Neural cell (in vitro differentiated cells): Measurements from ENCODE around the gene RAC2. TPM values are rescaled to one million over a fixed set of nuclear protein-coding genes. Genes with fewer than 3 reads are reported as not detected.

Experiments
- H2AFZ ChIP-seq: fragments of 200-600, 300-800 bp; sonication (generic), shearing (Covaris generic); 2 replicates; pipeline ENCODE4 v1.6.0; 2014; ENCODE audit warnings: low read depth, mild to moderate bottlenecking, antibody characterized with exemption, low read length, moderate library complexity
- H3F3A ChIP-seq: fragments of 200-600 bp; shearing (Covaris generic); 2 replicates; pipeline ENCODE4 v1.6.1; 2016; ENCODE audit warnings: mild to moderate bottlenecking, moderate library complexity, mixed read lengths, antibody characterized with exemption, low read length; ENCODE audit not compliant: insufficient read depth, poor library complexity, severe bottlenecking
- H3K27ac ChIP-seq: fragments of 200-600, 300-800 bp; sonication (generic), shearing (Covaris generic); 2 replicates; pipeline ENCODE4 v1.5.1; 2014; ENCODE audit warnings: mild to moderate bottlenecking, low read length, moderate library complexity
- H3K27me3 ChIP-seq: fragments of 300-800, 200-600 bp; sonication (generic), shearing (Covaris generic); 2 replicates; pipeline ENCODE4 v1.6.0; 2014; ENCODE audit warnings: mild to moderate bottlenecking, low read depth, low read length, moderate library complexity; ENCODE audit not compliant: insufficient read depth
- H3K36me3 ChIP-seq: fragments of 300-800, 200-600 bp; sonication (generic), shearing (Covaris generic); 2 replicates; pipeline ENCODE4 v1.5.1; 2014; ENCODE audit warnings: mild to moderate bottlenecking, antibody characterized with exemption, low read length, moderate library complexity; ENCODE audit not compliant: insufficient read depth
- H3K4me2 ChIP-seq: fragments of 300-800, 200-600 bp; sonication (generic), shearing (Covaris generic); 2 replicates; pipeline ENCODE4 v1.6.0; 2014; ENCODE audit warnings: mild to moderate bottlenecking, low read length
- H3K4me3 ChIP-seq: fragments of 300-800, 200-600 bp; sonication (generic), shearing (Covaris generic); 2 replicates; pipeline ENCODE4 v1.5.1; 2014; ENCODE audit warnings: mild to moderate bottlenecking, low read length, moderate library complexity
- H3K79me2 ChIP-seq: fragments of 200-600 bp; shearing (Covaris generic); replicated peaks from 2 replicates; pipeline ENCODE4 v1.6.0; 2014; ENCODE audit warnings: mild to moderate bottlenecking, low read length, moderate library complexity; ENCODE audit not compliant: insufficient read depth
- H3K9ac ChIP-seq: fragments of 300-800, 200-600 bp; sonication (generic), shearing (Covaris generic); 2 replicates; pipeline ENCODE4 v1.6.1; 2016; ENCODE audit warnings: mild to moderate bottlenecking, low read length, mixed read lengths
- H3K9me2 ChIP-seq: fragments of 200-600 bp; shearing (Covaris generic); 2 replicates; pipeline ENCODE4 v1.6.1; 2016; ENCODE audit warnings: mild to moderate bottlenecking, low read length, mixed read lengths; ENCODE audit not compliant: insufficient read depth
- H3K9me3 ChIP-seq: fragments of 200-600, 300-800 bp; sonication (generic), shearing (Covaris generic); 2 replicates; pipeline ENCODE4 v1.6.1; 2016; ENCODE audit warnings: mild to moderate bottlenecking, mixed run types, low read length, moderate library complexity, mixed read lengths
- H4K20me1 ChIP-seq: fragments of 200-600 bp; shearing (Covaris generic); 2 replicates; pipeline ENCODE4 v1.6.1; 2016; ENCODE audit warnings: mild to moderate bottlenecking, mixed run types; ENCODE audit not compliant: insufficient read depth
- EP300 ChIP-seq: fragments of 450-650 bp; conservative IDR thresholded peaks from 2 replicates; pipeline ENCODE4 v1.6.1; 2014; ENCODE audit warnings: antibody characterized with exemption, mild to moderate bottlenecking, moderate library complexity; ENCODE audit not compliant: poor library complexity, severe bottlenecking
- EZH2 ChIP-seq: fragments of 200-600, 300-800 bp; shearing (Covaris generic), sonication (generic); IDR thresholded peaks from 2 replicates; pipeline ENCODE4 v1.6.1; 2014; ENCODE audit warnings: antibody characterized with exemption, low read length, borderline replicate concordance, mild to moderate bottlenecking; ENCODE audit not compliant: insufficient read depth, poor library complexity, severe bottlenecking
- MXI1 ChIP-seq: fragments of 450-650 bp; conservative IDR thresholded peaks from 2 replicates; pipeline ENCODE4 v1.6.1; 2014; ENCODE audit warnings: antibody characterized with exemption, mild to moderate bottlenecking; ENCODE audit not compliant: poor library complexity, severe bottlenecking
- POLR2AphosphoS5 ChIP-seq: IDR thresholded peaks from 2 replicates; pipeline ENCODE4 v1.6.1; 2012
- RAD21 ChIP-seq: fragments of 450-650 bp; conservative IDR thresholded peaks from 2 replicates; pipeline ENCODE4 v1.6.1; 2014; ENCODE audit warnings: antibody characterized with exemption, mild to moderate bottlenecking, moderate library complexity
- SMC3 ChIP-seq: fragments of 450-650 bp; conservative IDR thresholded peaks from 2 replicates; pipeline ENCODE4 v1.6.1; 2014; ENCODE audit warnings: antibody characterized with exemption, mild to moderate bottlenecking, moderate library complexity; ENCODE audit not compliant: poor library complexity
- TAF1 ChIP-seq: IDR thresholded peaks from 2 replicates; pipeline ENCODE4 v1.6.1; 2012; ENCODE audit warnings: low read depth
- polyA plus RNA-seq: library from polyadenylated mRNA; depleted of rRNA; stranded (reverse); fragments of >200 nt; gene quantifications from 2 replicates; pipeline ENCODE4 v1.2.3, GENCODE V29; 2014
- TF ChIP-seq, protein P1 (sequence below): fragments of 450-650 bp; IDR thresholded peaks from 2 replicates; pipeline ENCODE4 v1.5.1; 2014; ENCODE audit warnings: antibody characterized with exemption, mild to moderate bottlenecking, moderate library complexity; ENCODE audit not compliant: poor library complexity, severe bottlenecking
- TF ChIP-seq, protein P2 (sequence below): IDR thresholded peaks from 2 replicates; pipeline ENCODE4 v1.6.1; 2012; ENCODE audit warnings: borderline replicate concordance

RAC2 gene
- polyA plus RNA-seq, 1 donor from 2014 or later: not detected

DNA sequence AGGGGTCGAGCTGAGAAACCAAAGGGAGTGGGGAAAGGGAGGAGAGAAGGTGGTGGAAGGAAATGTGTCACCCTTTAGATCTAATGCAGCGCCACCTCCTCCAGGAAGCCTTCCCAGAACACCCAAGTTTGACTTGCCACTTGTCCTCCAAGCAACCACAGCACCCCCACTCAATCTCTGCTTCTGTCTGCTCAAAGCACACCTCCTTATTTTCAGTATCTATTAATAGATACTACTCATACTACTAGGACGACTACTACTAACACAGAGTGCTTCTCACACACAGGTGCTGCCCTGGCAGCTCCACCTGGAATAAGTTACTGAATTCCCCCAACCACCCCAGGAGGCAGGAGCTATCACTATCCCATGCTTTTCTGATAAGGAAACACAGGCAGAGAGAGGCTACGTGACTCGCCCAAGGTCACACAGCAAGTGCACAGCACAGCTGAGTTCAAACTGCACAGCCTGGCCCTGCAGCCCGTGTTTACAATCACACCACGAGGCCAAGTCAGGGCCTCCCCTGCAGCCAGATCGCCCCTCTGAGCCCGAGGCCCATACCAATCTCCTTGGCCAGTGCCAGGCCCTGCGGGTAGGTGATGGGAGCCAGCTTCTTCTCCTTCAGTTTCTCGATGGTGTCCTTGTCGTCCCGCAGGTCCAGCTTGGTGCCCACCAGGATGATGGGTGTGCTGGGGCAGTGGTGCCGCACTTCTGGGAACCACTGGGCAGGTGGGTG, 13.2 kb downstream of the RAC2 start:
- H3K27me3 ChIP-seq: no peaks in the 10 kb centered on the region
- H3K9me2 ChIP-seq: no peaks in the 10 kb centered on the region
- H2AFZ ChIP-seq: no peak overlapping the region
- H3K4me3 ChIP-seq: no peak overlapping the region
- no peaks in the 10 kb centered on the region for H3K9me3 ChIP-seq
- no peak overlapping the region for H3K27ac ChIP-seq
- TF ChIP-seq MXI1 (no peak), SMC3 (no peak), RAD21 (no peak), EZH2 (no peak), TAF1 (no peak), EP300 (no peak), POLR2AphosphoS5 (no peak)
- TF ChIP-seq, protein P1, sequence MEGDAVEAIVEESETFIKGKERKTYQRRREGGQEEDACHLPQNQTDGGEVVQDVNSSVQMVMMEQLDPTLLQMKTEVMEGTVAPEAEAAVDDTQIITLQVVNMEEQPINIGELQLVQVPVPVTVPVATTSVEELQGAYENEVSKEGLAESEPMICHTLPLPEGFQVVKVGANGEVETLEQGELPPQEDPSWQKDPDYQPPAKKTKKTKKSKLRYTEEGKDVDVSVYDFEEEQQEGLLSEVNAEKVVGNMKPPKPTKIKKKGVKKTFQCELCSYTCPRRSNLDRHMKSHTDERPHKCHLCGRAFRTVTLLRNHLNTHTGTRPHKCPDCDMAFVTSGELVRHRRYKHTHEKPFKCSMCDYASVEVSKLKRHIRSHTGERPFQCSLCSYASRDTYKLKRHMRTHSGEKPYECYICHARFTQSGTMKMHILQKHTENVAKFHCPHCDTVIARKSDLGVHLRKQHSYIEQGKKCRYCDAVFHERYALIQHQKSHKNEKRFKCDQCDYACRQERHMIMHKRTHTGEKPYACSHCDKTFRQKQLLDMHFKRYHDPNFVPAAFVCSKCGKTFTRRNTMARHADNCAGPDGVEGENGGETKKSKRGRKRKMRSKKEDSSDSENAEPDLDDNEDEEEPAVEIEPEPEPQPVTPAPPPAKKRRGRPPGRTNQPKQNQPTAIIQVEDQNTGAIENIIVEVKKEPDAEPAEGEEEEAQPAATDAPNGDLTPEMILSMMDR: no peak
- TF ChIP-seq, protein P2, sequence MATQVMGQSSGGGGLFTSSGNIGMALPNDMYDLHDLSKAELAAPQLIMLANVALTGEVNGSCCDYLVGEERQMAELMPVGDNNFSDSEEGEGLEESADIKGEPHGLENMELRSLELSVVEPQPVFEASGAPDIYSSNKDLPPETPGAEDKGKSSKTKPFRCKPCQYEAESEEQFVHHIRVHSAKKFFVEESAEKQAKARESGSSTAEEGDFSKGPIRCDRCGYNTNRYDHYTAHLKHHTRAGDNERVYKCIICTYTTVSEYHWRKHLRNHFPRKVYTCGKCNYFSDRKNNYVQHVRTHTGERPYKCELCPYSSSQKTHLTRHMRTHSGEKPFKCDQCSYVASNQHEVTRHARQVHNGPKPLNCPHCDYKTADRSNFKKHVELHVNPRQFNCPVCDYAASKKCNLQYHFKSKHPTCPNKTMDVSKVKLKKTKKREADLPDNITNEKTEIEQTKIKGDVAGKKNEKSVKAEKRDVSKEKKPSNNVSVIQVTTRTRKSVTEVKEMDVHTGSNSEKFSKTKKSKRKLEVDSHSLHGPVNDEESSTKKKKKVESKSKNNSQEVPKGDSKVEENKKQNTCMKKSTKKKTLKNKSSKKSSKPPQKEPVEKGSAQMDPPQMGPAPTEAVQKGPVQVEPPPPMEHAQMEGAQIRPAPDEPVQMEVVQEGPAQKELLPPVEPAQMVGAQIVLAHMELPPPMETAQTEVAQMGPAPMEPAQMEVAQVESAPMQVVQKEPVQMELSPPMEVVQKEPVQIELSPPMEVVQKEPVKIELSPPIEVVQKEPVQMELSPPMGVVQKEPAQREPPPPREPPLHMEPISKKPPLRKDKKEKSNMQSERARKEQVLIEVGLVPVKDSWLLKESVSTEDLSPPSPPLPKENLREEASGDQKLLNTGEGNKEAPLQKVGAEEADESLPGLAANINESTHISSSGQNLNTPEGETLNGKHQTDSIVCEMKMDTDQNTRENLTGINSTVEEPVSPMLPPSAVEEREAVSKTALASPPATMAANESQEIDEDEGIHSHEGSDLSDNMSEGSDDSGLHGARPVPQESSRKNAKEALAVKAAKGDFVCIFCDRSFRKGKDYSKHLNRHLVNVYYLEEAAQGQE: no peak
- no peak overlapping the region for H3K9ac ChIP-seq
- H3K79me2 ChIP-seq: no peaks in the 10 kb centered on the region
- H3F3A ChIP-seq: no peaks in the 10 kb centered on the region
- no peak overlapping the region for H3K4me2 ChIP-seq
- H4K20me1 ChIP-seq: no peaks in the 10 kb centered on the region
- no peaks in the 10 kb centered on the region for H3K36me3 ChIP-seq

DNA sequence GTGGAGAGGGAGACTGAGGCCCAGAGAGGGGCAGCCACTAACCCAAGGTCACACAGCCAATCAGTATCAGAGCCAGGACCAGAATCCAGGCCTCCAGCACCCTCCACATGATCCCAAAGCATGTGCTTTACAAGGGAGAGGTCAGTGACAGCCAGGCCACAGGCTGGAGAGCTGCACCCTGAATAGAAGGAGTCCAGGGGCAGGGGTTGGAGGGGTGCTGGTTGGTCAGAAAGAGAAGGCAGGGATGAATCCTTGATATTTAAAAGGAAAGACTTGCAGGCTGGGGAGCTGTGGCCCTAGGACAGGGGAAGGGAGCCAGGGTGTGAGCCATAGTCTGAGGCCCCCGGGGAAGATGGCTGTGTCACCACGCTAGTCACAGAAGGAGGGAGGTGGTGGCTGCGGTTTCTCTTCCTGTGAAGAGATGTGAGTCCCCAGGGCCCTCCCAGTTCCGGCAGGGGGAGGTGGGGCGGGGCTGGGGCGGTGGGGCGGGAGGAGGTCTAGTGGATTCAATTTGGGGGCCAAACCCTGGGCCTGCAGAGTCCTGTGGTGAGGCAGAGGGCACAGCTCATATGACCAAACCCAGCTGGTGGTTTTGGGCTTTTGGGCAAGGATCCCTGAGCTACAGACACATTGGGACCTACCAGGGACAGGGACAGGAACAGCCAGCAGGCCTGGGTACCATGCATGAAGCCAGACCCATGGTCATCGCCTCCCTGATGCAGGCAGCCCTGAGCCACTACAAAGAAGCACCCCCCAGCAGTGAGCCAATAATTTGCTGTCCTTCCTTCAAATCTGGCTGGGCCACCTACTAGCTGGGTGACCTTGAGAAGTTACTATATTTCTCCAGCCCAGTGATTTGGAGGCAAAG, 14.0 kb downstream of the RAC2 start:
- H3K9ac ChIP-seq: no peak overlapping the region
- no peaks in the 10 kb centered on the region for H4K20me1 ChIP-seq
- H3K36me3 ChIP-seq: no peaks in the 10 kb centered on the region
- no peak overlapping the region for H3K27ac ChIP-seq
- no peaks in the 10 kb centered on the region for H3F3A ChIP-seq
- H2AFZ ChIP-seq: no peak overlapping the region
- no peaks in the 10 kb centered on the region for H3K79me2 ChIP-seq
- no peak overlapping the region for H3K4me3 ChIP-seq
- H3K27me3 ChIP-seq: no peaks in the 10 kb centered on the region
- no peaks in the 10 kb centered on the region for H3K9me3 ChIP-seq
- no peak for TF ChIP-seq TAF1
- TF ChIP-seq, protein P2: no peak
- no peak overlapping the region for H3K4me2 ChIP-seq
- no peaks in the 10 kb centered on the region for H3K9me2 ChIP-seq
